Neural cell (in vitro differentiated cells): ENCODE measurements around the gene LCNL1. TPM values are rescaled to one million over a fixed set of nuclear protein-coding genes. Genes with fewer than 3 reads are reported as not detected.

Source experiments
- H2AFZ ChIP-seq: fragments of 200-600, 300-800 bp; sonication (generic), shearing (Covaris generic); 2 replicates; pipeline ENCODE4 v1.6.0; 2014; ENCODE audit warnings: low read depth, mild to moderate bottlenecking, antibody characterized with exemption, low read length, moderate library complexity
- H3F3A ChIP-seq: fragments of 200-600 bp; shearing (Covaris generic); 2 replicates; pipeline ENCODE4 v1.6.1; 2016; ENCODE audit warnings: mild to moderate bottlenecking, moderate library complexity, mixed read lengths, antibody characterized with exemption, low read length; ENCODE audit not compliant: insufficient read depth, poor library complexity, severe bottlenecking
- H3K27ac ChIP-seq: fragments of 200-600, 300-800 bp; sonication (generic), shearing (Covaris generic); 2 replicates; pipeline ENCODE4 v1.5.1; 2014; ENCODE audit warnings: mild to moderate bottlenecking, low read length, moderate library complexity
- H3K27me3 ChIP-seq: fragments of 300-800, 200-600 bp; sonication (generic), shearing (Covaris generic); 2 replicates; pipeline ENCODE4 v1.6.0; 2014; ENCODE audit warnings: mild to moderate bottlenecking, low read depth, low read length, moderate library complexity; ENCODE audit not compliant: insufficient read depth
- H3K36me3 ChIP-seq: fragments of 300-800, 200-600 bp; sonication (generic), shearing (Covaris generic); 2 replicates; pipeline ENCODE4 v1.5.1; 2014; ENCODE audit warnings: mild to moderate bottlenecking, antibody characterized with exemption, low read length, moderate library complexity; ENCODE audit not compliant: insufficient read depth
- H3K4me2 ChIP-seq: fragments of 300-800, 200-600 bp; sonication (generic), shearing (Covaris generic); 2 replicates; pipeline ENCODE4 v1.6.0; 2014; ENCODE audit warnings: mild to moderate bottlenecking, low read length
- H3K4me3 ChIP-seq: fragments of 300-800, 200-600 bp; sonication (generic), shearing (Covaris generic); 2 replicates; pipeline ENCODE4 v1.5.1; 2014; ENCODE audit warnings: mild to moderate bottlenecking, low read length, moderate library complexity
- H3K79me2 ChIP-seq: fragments of 200-600 bp; shearing (Covaris generic); replicated peaks from 2 replicates; pipeline ENCODE4 v1.6.0; 2014; ENCODE audit warnings: mild to moderate bottlenecking, low read length, moderate library complexity; ENCODE audit not compliant: insufficient read depth
- H3K9ac ChIP-seq: fragments of 300-800, 200-600 bp; sonication (generic), shearing (Covaris generic); 2 replicates; pipeline ENCODE4 v1.6.1; 2016; ENCODE audit warnings: mild to moderate bottlenecking, low read length, mixed read lengths
- H3K9me2 ChIP-seq: fragments of 200-600 bp; shearing (Covaris generic); 2 replicates; pipeline ENCODE4 v1.6.1; 2016; ENCODE audit warnings: mild to moderate bottlenecking, low read length, mixed read lengths; ENCODE audit not compliant: insufficient read depth
- H3K9me3 ChIP-seq: fragments of 200-600, 300-800 bp; sonication (generic), shearing (Covaris generic); 2 replicates; pipeline ENCODE4 v1.6.1; 2016; ENCODE audit warnings: mild to moderate bottlenecking, mixed run types, low read length, moderate library complexity, mixed read lengths
- H4K20me1 ChIP-seq: fragments of 200-600 bp; shearing (Covaris generic); 2 replicates; pipeline ENCODE4 v1.6.1; 2016; ENCODE audit warnings: mild to moderate bottlenecking, mixed run types; ENCODE audit not compliant: insufficient read depth
- EP300 ChIP-seq: fragments of 450-650 bp; conservative IDR thresholded peaks from 2 replicates; pipeline ENCODE4 v1.6.1; 2014; ENCODE audit warnings: antibody characterized with exemption, mild to moderate bottlenecking, moderate library complexity; ENCODE audit not compliant: poor library complexity, severe bottlenecking
- EZH2 ChIP-seq: fragments of 200-600, 300-800 bp; shearing (Covaris generic), sonication (generic); IDR thresholded peaks from 2 replicates; pipeline ENCODE4 v1.6.1; 2014; ENCODE audit warnings: antibody characterized with exemption, low read length, borderline replicate concordance, mild to moderate bottlenecking; ENCODE audit not compliant: insufficient read depth, poor library complexity, severe bottlenecking
- MXI1 ChIP-seq: fragments of 450-650 bp; conservative IDR thresholded peaks from 2 replicates; pipeline ENCODE4 v1.6.1; 2014; ENCODE audit warnings: antibody characterized with exemption, mild to moderate bottlenecking; ENCODE audit not compliant: poor library complexity, severe bottlenecking
- POLR2AphosphoS5 ChIP-seq: IDR thresholded peaks from 2 replicates; pipeline ENCODE4 v1.6.1; 2012
- RAD21 ChIP-seq: fragments of 450-650 bp; conservative IDR thresholded peaks from 2 replicates; pipeline ENCODE4 v1.6.1; 2014; ENCODE audit warnings: antibody characterized with exemption, mild to moderate bottlenecking, moderate library complexity
- SMC3 ChIP-seq: fragments of 450-650 bp; conservative IDR thresholded peaks from 2 replicates; pipeline ENCODE4 v1.6.1; 2014; ENCODE audit warnings: antibody characterized with exemption, mild to moderate bottlenecking, moderate library complexity; ENCODE audit not compliant: poor library complexity
- TAF1 ChIP-seq: IDR thresholded peaks from 2 replicates; pipeline ENCODE4 v1.6.1; 2012; ENCODE audit warnings: low read depth
- polyA plus RNA-seq: library from polyadenylated mRNA; depleted of rRNA; stranded (reverse); fragments of >200 nt; gene quantifications from 2 replicates; pipeline ENCODE4 v1.2.3, GENCODE V29; 2014
- TF ChIP-seq, protein P1 (sequence below): IDR thresholded peaks from 2 replicates; pipeline ENCODE4 v1.6.1; 2012; ENCODE audit warnings: borderline replicate concordance
- TF ChIP-seq, protein P2 (sequence below): fragments of 450-650 bp; IDR thresholded peaks from 2 replicates; pipeline ENCODE4 v1.5.1; 2014; ENCODE audit warnings: antibody characterized with exemption, mild to moderate bottlenecking, moderate library complexity; ENCODE audit not compliant: poor library complexity, severe bottlenecking

LCNL1 gene
- polyA plus RNA-seq, 1 donor from 2014 or later: not detected

DNA sequence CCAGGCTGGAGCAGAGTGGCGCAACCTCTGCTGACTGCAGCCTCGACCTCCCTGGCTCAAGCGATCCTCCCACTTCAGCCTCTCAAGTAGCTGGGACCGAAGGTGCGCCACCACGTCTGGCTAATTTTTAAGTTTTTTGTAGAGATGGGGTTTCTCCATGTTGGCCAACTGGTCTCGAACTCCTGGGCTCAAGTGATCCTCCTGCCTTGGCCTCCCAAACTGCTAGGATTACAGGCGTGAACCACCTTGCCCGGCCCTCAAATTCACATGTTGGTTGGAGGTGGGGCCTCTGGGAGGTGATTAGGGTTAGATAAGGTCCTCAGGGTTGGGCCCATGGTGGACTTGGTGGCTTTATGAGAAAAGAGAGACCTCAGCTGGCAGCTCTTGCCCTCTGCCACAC lies 20.6 kb upstream of the LCNL1 start:
- Histone ChIP-seq H4K20me1 (no peaks in the 10 kb centered on the region), H3K27me3 (no peaks in the 10 kb centered on the region), H3K9me3 (no peaks in the 10 kb centered on the region), H3K36me3 (no peaks in the 10 kb centered on the region), H3F3A (no peaks in the 10 kb centered on the region), H3K9ac (no peak overlapping the region), H3K79me2 (no peaks in the 10 kb centered on the region), H2AFZ (no peak overlapping the region), H3K4me3 (no peak overlapping the region), H3K4me2 (no peak overlapping the region), H3K27ac (no peak overlapping the region), H3K9me2 (no peaks in the 10 kb centered on the region)
- TF ChIP-seq, protein P1, sequence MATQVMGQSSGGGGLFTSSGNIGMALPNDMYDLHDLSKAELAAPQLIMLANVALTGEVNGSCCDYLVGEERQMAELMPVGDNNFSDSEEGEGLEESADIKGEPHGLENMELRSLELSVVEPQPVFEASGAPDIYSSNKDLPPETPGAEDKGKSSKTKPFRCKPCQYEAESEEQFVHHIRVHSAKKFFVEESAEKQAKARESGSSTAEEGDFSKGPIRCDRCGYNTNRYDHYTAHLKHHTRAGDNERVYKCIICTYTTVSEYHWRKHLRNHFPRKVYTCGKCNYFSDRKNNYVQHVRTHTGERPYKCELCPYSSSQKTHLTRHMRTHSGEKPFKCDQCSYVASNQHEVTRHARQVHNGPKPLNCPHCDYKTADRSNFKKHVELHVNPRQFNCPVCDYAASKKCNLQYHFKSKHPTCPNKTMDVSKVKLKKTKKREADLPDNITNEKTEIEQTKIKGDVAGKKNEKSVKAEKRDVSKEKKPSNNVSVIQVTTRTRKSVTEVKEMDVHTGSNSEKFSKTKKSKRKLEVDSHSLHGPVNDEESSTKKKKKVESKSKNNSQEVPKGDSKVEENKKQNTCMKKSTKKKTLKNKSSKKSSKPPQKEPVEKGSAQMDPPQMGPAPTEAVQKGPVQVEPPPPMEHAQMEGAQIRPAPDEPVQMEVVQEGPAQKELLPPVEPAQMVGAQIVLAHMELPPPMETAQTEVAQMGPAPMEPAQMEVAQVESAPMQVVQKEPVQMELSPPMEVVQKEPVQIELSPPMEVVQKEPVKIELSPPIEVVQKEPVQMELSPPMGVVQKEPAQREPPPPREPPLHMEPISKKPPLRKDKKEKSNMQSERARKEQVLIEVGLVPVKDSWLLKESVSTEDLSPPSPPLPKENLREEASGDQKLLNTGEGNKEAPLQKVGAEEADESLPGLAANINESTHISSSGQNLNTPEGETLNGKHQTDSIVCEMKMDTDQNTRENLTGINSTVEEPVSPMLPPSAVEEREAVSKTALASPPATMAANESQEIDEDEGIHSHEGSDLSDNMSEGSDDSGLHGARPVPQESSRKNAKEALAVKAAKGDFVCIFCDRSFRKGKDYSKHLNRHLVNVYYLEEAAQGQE: no peak
- TF ChIP-seq POLR2AphosphoS5 (no peak), EZH2 (no peak), MXI1 (no peak), SMC3 (no peak), RAD21 (no peak), EP300 (no peak), TAF1 (no peak)
- TF ChIP-seq, protein P2, sequence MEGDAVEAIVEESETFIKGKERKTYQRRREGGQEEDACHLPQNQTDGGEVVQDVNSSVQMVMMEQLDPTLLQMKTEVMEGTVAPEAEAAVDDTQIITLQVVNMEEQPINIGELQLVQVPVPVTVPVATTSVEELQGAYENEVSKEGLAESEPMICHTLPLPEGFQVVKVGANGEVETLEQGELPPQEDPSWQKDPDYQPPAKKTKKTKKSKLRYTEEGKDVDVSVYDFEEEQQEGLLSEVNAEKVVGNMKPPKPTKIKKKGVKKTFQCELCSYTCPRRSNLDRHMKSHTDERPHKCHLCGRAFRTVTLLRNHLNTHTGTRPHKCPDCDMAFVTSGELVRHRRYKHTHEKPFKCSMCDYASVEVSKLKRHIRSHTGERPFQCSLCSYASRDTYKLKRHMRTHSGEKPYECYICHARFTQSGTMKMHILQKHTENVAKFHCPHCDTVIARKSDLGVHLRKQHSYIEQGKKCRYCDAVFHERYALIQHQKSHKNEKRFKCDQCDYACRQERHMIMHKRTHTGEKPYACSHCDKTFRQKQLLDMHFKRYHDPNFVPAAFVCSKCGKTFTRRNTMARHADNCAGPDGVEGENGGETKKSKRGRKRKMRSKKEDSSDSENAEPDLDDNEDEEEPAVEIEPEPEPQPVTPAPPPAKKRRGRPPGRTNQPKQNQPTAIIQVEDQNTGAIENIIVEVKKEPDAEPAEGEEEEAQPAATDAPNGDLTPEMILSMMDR: no peak

DNA sequence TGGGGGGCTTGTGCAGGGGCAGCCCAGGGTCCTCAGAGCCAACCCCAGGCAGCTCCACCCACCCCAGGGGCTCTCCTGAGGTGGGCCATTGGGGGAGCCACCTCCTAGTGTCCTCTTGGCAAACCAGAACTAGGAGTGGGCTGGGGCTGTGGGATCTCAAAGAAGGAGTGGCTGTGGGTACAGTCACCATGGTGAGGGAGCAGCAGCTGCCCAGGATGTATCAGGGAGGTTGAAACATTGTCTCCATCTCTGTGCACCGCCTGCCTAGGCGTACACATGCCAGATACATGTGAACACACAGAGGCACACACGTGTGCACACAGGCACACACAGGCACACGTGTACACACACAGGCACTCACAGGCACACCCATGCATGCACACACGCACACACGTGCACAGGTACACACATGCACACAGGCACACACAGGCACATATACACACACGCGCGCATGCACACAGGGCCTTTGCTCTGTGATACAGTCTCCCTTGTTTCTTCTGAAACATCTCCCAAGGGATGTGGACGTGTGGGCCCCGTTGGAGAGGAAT lies 20.0 kb upstream of the LCNL1 start:
- Histone ChIP-seq H3K9me2 (no peaks in the 10 kb centered on the region), H4K20me1 (no peaks in the 10 kb centered on the region), H3K27me3 (no peaks in the 10 kb centered on the region), H3K9ac (no peak overlapping the region), H3K36me3 (no peaks in the 10 kb centered on the region), H3F3A (no peaks in the 10 kb centered on the region), H3K4me2 (no peak overlapping the region), H3K27ac (no peak overlapping the region), H3K9me3 (no peaks in the 10 kb centered on the region), H3K79me2 (no peaks in the 10 kb centered on the region), H3K4me3 (no peak overlapping the region), H2AFZ (no peak overlapping the region)
- TF ChIP-seq POLR2AphosphoS5 (no peak), RAD21 (no peak), EZH2 (no peak), EP300 (no peak), TAF1 (no peak), SMC3 (no peak), MXI1 (no peak)
- TF ChIP-seq, protein P2: no peak
- TF ChIP-seq, protein P1: no peak
